ENCODE measurements around the gene CUL4A. TPM values are rescaled to one million over a fixed set of nuclear protein-coding genes. Genes with fewer than 3 reads are reported as not detected.
"Not testable (repeated sequence)": the region's sequence is repeated elsewhere in the genome, so short reads cannot be mapped to it uniquely, and the experiment has no call there.

CUL4A gene
- total RNA-seq, 1 donor from 2014 or later, result 156 TPM

- DNase-seq (ENCODE audit: low read depth), result no peak
Observed at GRCh38 chr13:113291129-113291528, 81.7 kb downstream of the CUL4A start.

GRCh38 chr13:113292021-113292862, 82.8 kb downstream of the CUL4A start:
- DNase-seq (ENCODE audit: low read depth), result no peak

- no peak for DNase-seq (ENCODE audit: low read depth)
Observed at GRCh38 chr13:113293686-113294085, 84.3 kb downstream of the CUL4A start.

- DNase-seq (ENCODE audit: low read depth), result no peak
Observed at GRCh38 chr13:113295776-113296175, 86.4 kb downstream of the CUL4A start.

- DNase-seq (ENCODE audit: low read depth), result peak; percentile 68
Observed at GRCh38 chr13:113296823-113297369, 87.5 kb downstream of the CUL4A start, which contains the start of gene LAMP1. LAMP1 (plus strand) TSS chr13:113297239; CDS start chr13:113297435, 196 bp downstream.

- no peak for DNase-seq (ENCODE audit: low read depth)
Observed at GRCh38 chr13:113297370-113298042, 88.1 kb downstream of the CUL4A start.

- no peak for DNase-seq (ENCODE audit: low read depth)
Observed at GRCh38 chr13:113298043-113298945, 88.9 kb downstream of the CUL4A start.

GRCh38 chr13:113299951-113300350, 90.5 kb downstream of the CUL4A start:
- DNase-seq (ENCODE audit: low read depth), result peak; percentile 62

GRCh38 chr13:113302986-113303385, 93.6 kb downstream of the CUL4A start:
- DNase-seq (ENCODE audit: low read depth), result no peak

- DNase-seq (ENCODE audit: low read depth), result peak; percentile 44
Observed at GRCh38 chr13:113304121-113304520, 94.7 kb downstream of the CUL4A start.

- peak; percentile 68 for DNase-seq (ENCODE audit: low read depth)
Observed at GRCh38 chr13:113305208-113305607, 95.8 kb downstream of the CUL4A start.

- no peak for DNase-seq (ENCODE audit: low read depth)
Observed at GRCh38 chr13:113307491-113307890, 98.1 kb downstream of the CUL4A start.

- DNase-seq (ENCODE audit: low read depth), result no peak
Observed at GRCh38 chr13:113309473-113309872, 100.1 kb downstream of the CUL4A start.

- not testable (repeated sequence) for DNase-seq (ENCODE audit: low read depth)
Observed at GRCh38 chr13:113314112-113314511, 104.7 kb downstream of the CUL4A start.

GRCh38 chr13:113314895-113315470, 105.6 kb downstream of the CUL4A start:
- not testable (repeated sequence) for DNase-seq (ENCODE audit: low read depth)

GRCh38 chr13:113315992-113316391, 106.6 kb downstream of the CUL4A start:
- DNase-seq (ENCODE audit: low read depth), result no peak

Other genes with a start within 250 kb of the CUL4A start
- 4.7 and 8.3 TPM in 2 replicates for gene MCF2L, start 240.4 kb upstream of the CUL4A start, total RNA-seq
- 0.30 TPM in 1 of 2 replicates, not detected in the other for gene F7, start 103.8 kb upstream of the CUL4A start, total RNA-seq
- 0.10 and 1.0 TPM in 2 replicates for gene F10, start 86.8 kb upstream of the CUL4A start, total RNA-seq
- not detected in 2 replicates for gene PROZ, start 51.0 kb upstream of the CUL4A start, total RNA-seq
- 54.2 and 71.9 TPM in 2 replicates for gene PCID2, start 944 bp upstream of the CUL4A start, total RNA-seq
- 222 and 231 TPM in 2 replicates for gene LAMP1, start 87.6 kb downstream of the CUL4A start, total RNA-seq
- gene GRTP1, start 154.5 kb downstream of the CUL4A start, total RNA-seq, result 2.7 and 4.3 TPM in 2 replicates
- 3.8 and 5.6 TPM in 2 replicates for gene ADPRHL1, start 243.9 kb downstream of the CUL4A start, total RNA-seq

All from renal cortical epithelial cell (primary cell).